Hepatocyte (in vitro differentiated cells): ENCODE results near the gene OR13G1. TPM values are rescaled to one million over a fixed set of nuclear protein-coding genes. Genes with fewer than 3 reads are reported as not detected.

Source experiments
- DNase-seq: peaks from one replicate; pipeline ENCODE4 v3.0.0-alpha.2; 2016; ENCODE audit warnings: low spot score
- H2AFZ ChIP-seq: fragments of 200-600 bp; sonication (generic); 2 replicates; pipeline ENCODE4 v1.6.0; 2016; ENCODE audit warnings: antibody characterized with exemption, mild to moderate bottlenecking
- H3K27ac ChIP-seq: fragments of 200-600 bp; sonication (generic); 2 replicates; pipeline ENCODE4 v1.5.1; 2016; ENCODE audit warnings: mild to moderate bottlenecking
- H3K27me3 ChIP-seq: fragments of 200-600 bp; sonication (generic); 2 replicates; pipeline ENCODE4 v1.6.1; 2016
- H3K36me3 ChIP-seq: fragments of 200-600 bp; sonication (generic); replicated peaks from 2 replicates; pipeline ENCODE4 v1.5.1; 2016; ENCODE audit warnings: low read depth; ENCODE audit not compliant: insufficient read depth
- H3K4me1 ChIP-seq: fragments of 200-600 bp; sonication (generic); 2 replicates; pipeline ENCODE4 v1.5.1; 2016; ENCODE audit warnings: mild to moderate bottlenecking, moderate library complexity; ENCODE audit not compliant: insufficient read depth
- H3K4me2 ChIP-seq: fragments of 200-600 bp; sonication (generic); 2 replicates; pipeline ENCODE4 v1.6.0; 2016
- H3K4me3 ChIP-seq: fragments of 200-600 bp; sonication (generic); 2 replicates; pipeline ENCODE4 v1.5.1; 2016; ENCODE audit warnings: mild to moderate bottlenecking
- H3K79me2 ChIP-seq: fragments of 200-600 bp; sonication (generic); 2 replicates; pipeline ENCODE4 v1.6.0; 2017; ENCODE audit warnings: mild to moderate bottlenecking
- H3K9me2 ChIP-seq: fragments of 200-600 bp; sonication (generic); replicated peaks from 2 replicates; pipeline ENCODE4 v1.6.0; 2017; ENCODE audit warnings: mild to moderate bottlenecking; ENCODE audit not compliant: insufficient read depth
- H3K9me3 ChIP-seq: fragments of 200-600 bp; sonication (generic); 2 replicates; pipeline ENCODE4 v1.5.1; 2016; ENCODE audit warnings: low read depth, mild to moderate bottlenecking
- H4K20me1 ChIP-seq: fragments of 200-600 bp; sonication (generic); 2 replicates; pipeline ENCODE4 v1.6.0; 2016; ENCODE audit warnings: mild to moderate bottlenecking; ENCODE audit not compliant: insufficient read depth, poor library complexity, severe bottlenecking
- EZH2 ChIP-seq: fragments of 200-600 bp; sonication (generic); IDR thresholded peaks from 2 replicates; pipeline ENCODE4 v1.6.1; 2016; ENCODE audit warnings: antibody characterized with exemption, mild to moderate bottlenecking, borderline replicate concordance
- EZH2phosphoT487 ChIP-seq: fragments of 200-600 bp; sonication (generic); IDR thresholded peaks from one replicate; pipeline ENCODE4 v1.6.1; 2018; ENCODE audit warnings: antibody characterized with exemption, mild to moderate bottlenecking, low read depth, moderate library complexity; ENCODE audit not compliant: unreplicated experiment, severe bottlenecking
- WGBS: methylation state at CpG from one replicate; pipeline ENCODE4 v1.1.6; 2016; ENCODE audit warnings: low lambda C conversion rate; ENCODE audit errors: missing lambda C conversion rate; 5-methylcytosine and 5-hydroxymethylcytosine counted together
- polyA plus RNA-seq: library from polyadenylated mRNA; unstranded; fragments of >200 nt; fragmentation: Nextera tagmentation; extraction: Ambion mirVana; gene quantifications from 2 replicates; pipeline ENCODE4 v1.2.1, GENCODE V29; 2016
- total RNA-seq: library from RNA; depleted of rRNA; stranded (reverse); fragments of >200 nt; gene quantifications from 2 replicates; pipeline ENCODE4 v1.2.3, GENCODE V29; 2014
- TF ChIP-seq, protein P1 (sequence below): fragments of 200-600 bp; sonication (generic); IDR thresholded peaks from 2 replicates; pipeline ENCODE4 v1.5.1; 2016; ENCODE audit warnings: antibody characterized with exemption, mild to moderate bottlenecking; ENCODE audit not compliant: poor library complexity

OR13G1 gene
- total and polyA plus RNA-seq, 2 experiments from 2014 or later: not detected

DNA sequence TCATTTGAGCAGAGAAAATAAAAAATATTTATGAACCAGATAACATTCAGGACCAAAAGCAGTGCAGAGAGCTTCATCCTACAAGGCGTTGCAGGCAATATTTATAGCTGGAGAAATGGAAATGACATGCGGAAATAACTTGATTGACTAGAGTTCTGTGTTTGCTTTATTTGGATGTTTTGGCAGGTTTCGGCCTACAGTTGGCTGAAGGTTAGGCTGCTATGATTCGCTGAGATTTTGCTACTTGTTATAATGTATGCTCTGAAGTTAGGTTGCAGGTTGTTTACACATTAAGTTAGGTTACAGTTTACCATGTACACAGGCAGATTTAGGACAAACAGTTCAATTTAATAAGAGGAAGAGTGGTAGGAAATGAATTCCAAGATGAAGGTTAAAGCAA lies 632 bp upstream of the OR13G1 start:
- Histone ChIP-seq H3K4me2 (no peak overlapping the region), H3K36me3 (no peaks in the 10 kb centered on the region), H3K27ac (no peak overlapping the region), H3K9me2 (no peaks in the 10 kb centered on the region), H3K79me2 (no peaks in the 10 kb centered on the region), H3K27me3 (no peaks in the 10 kb centered on the region), H4K20me1 (no peaks in the 10 kb centered on the region), H2AFZ (no peak overlapping the region), H3K4me3 (no peak overlapping the region), H3K4me1 (no peaks in the 10 kb centered on the region), H3K9me3 (no peaks in the 10 kb centered on the region)
- TF ChIP-seq EZH2phosphoT487: no peak
- TF ChIP-seq, protein P1, sequence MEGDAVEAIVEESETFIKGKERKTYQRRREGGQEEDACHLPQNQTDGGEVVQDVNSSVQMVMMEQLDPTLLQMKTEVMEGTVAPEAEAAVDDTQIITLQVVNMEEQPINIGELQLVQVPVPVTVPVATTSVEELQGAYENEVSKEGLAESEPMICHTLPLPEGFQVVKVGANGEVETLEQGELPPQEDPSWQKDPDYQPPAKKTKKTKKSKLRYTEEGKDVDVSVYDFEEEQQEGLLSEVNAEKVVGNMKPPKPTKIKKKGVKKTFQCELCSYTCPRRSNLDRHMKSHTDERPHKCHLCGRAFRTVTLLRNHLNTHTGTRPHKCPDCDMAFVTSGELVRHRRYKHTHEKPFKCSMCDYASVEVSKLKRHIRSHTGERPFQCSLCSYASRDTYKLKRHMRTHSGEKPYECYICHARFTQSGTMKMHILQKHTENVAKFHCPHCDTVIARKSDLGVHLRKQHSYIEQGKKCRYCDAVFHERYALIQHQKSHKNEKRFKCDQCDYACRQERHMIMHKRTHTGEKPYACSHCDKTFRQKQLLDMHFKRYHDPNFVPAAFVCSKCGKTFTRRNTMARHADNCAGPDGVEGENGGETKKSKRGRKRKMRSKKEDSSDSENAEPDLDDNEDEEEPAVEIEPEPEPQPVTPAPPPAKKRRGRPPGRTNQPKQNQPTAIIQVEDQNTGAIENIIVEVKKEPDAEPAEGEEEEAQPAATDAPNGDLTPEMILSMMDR: no peak
- no peak for TF ChIP-seq EZH2
- no peak for DNase-seq
- WGBS: 82% methylated on average over 4 of the region's 4 CpGs

DNA sequence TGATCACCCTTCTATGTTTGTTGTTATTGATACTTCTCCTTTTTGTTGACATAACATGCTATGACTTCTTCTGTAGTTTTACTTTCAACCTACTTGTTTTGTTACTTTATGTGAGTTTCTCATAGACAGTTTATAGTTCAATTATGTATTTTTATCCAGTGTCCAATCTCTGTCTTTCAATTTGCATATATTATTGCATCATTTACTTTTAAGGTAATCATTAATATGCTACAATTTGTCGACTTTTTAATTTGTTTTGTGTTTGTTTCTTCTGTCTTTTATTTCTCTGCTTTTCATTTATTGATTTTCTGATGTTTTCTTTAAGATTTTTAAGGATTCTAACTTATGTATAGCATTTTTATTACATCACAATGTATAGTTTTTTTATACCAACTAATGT lies 10.3 kb downstream of the OR13G1 start:
- no peaks in the 10 kb centered on the region for H3K4me1 ChIP-seq
- no peaks in the 10 kb centered on the region for H3K36me3 ChIP-seq
- H3K4me2 ChIP-seq: no peak overlapping the region
- no peaks in the 10 kb centered on the region for H4K20me1 ChIP-seq
- H3K9me2 ChIP-seq: no peaks in the 10 kb centered on the region
- no peak overlapping the region for H3K27ac ChIP-seq
- TF ChIP-seq EZH2 (no peak), EZH2phosphoT487 (no peak)
- TF ChIP-seq, protein P1: no peak
- WGBS: 25% methylated on average over 1 of the region's 1 CpG
- no peak overlapping the region for H3K4me3 ChIP-seq
- H2AFZ ChIP-seq: no peak overlapping the region
- no peaks in the 10 kb centered on the region for H3K79me2 ChIP-seq
- no peaks in the 10 kb centered on the region for H3K9me3 ChIP-seq
- no peaks in the 10 kb centered on the region for H3K27me3 ChIP-seq
- no peak for DNase-seq

DNA sequence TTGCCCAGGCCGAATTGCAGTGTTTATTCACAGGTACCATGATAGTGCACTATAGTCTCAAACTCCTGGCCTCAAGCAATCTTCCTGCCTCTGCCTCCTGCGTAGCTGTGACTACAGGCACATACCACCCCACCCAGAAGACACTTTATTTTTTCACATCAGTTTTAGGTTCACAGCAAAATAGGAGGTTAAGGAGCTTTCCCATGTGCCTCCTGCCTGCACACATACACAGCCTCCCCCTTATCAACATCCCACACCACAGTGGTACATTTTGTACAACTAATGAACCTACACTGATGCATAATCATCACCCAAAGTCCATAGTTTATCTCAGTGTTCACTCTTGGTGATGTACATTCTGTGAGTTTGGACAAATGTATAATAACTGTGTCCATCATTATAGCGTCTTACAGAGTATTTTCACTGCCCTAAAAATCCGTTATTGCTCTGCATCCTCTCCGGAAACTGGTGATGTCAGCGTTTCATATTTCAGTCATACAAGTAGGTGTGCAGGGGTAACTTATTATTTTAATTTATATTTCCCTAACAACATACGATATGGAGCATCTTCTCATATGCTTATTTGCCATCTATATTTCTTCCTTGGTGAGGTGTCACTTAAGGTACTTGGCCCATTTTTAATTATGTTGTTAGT lies 23.2 kb downstream of the OR13G1 start:
- Histone ChIP-seq H3K4me3 (no peak overlapping the region), H3K4me1 (no peaks in the 10 kb centered on the region), H4K20me1 (no peaks in the 10 kb centered on the region), H3K27me3 (no peaks in the 10 kb centered on the region), H3K9me3 (no peaks in the 10 kb centered on the region), H3K9me2 (no peaks in the 10 kb centered on the region), H3K27ac (no peak overlapping the region), H3K79me2 (no peaks in the 10 kb centered on the region), H2AFZ (no peak overlapping the region), H3K36me3 (no peaks in the 10 kb centered on the region), H3K4me2 (no peak overlapping the region)
- WGBS: 85% methylated on average over 7 of the region's 7 CpGs
- TF ChIP-seq, protein P1: no peak
- TF ChIP-seq EZH2 (no peak), EZH2phosphoT487 (no peak)
- DNase-seq: no peak
